ENCODE data around the gene KRT80.

The KRT80 gene

GRCh38 chr12:52175371-52176350 is 16.2 kb downstream of the KRT80 start:
- peak; percentile 82 for DNase-seq

- DNase-seq, result no peak
Measured at GRCh38 chr12:52173526-52173925, 18.3 kb downstream of the KRT80 start.

GRCh38 chr12:52172956-52173355 is 18.9 kb downstream of the KRT80 start:
- DNase-seq, result no peak

- DNase-seq, result no peak
Measured at GRCh38 chr12:52171950-52172512, 19.8 kb downstream of the KRT80 start.

GRCh38 chr12:52170827-52171226 is 21.0 kb downstream of the KRT80 start:
- DNase-seq, result no peak

- no peak for DNase-seq
Measured at GRCh38 chr12:52169886-52170285, 21.9 kb downstream of the KRT80 start.

- no peak for DNase-seq
Measured at GRCh38 chr12:52168019-52168717, 23.6 kb downstream of the KRT80 start.

- no peak for DNase-seq
Measured at GRCh38 chr12:52167526-52167925, 24.3 kb downstream of the KRT80 start.

- DNase-seq, result no peak
Measured at GRCh38 chr12:52166672-52167071, 25.1 kb downstream of the KRT80 start.

- DNase-seq, result no peak
Measured at GRCh38 chr12:52165096-52165855, 26.5 kb downstream of the KRT80 start.

GRCh38 chr12:52164624-52165023 is 27.2 kb downstream of the KRT80 start:
- DNase-seq, result no peak

- no peak for DNase-seq
Measured at GRCh38 chr12:52162981-52163380, 28.8 kb downstream of the KRT80 start.

- no peak for DNase-seq
Measured at GRCh38 chr12:52160200-52160599, 31.6 kb downstream of the KRT80 start.

GRCh38 chr12:52157566-52158150 is 34.2 kb downstream of the KRT80 start:
- no peak for DNase-seq

GRCh38 chr12:52156757-52157565 is 34.9 kb downstream of the KRT80 start:
- no peak for DNase-seq

GRCh38 chr12:52156311-52156710 is 35.5 kb downstream of the KRT80 start:
- no peak for DNase-seq

- no peak for DNase-seq
Measured at GRCh38 chr12:52155048-52155868, 36.6 kb downstream of the KRT80 start.

- no peak for DNase-seq
Measured at GRCh38 chr12:52152905-52153317, 38.9 kb downstream of the KRT80 start.

- DNase-seq, result no peak
Measured at GRCh38 chr12:52151837-52152783, 39.7 kb downstream of the KRT80 start.

All from NCI-H1694 treated with DMSO at 0.1 percent for 48 hours (cell line).